GM21367 (cell line): ENCODE measurements around the gene ITGB1.

ENCODE experiments used
- ATAC-seq: cut with Tn5 transposase; IDR thresholded peaks from one replicate; pipeline ENCODE4 v1.9.1; 2021; ENCODE audit not compliant: unreplicated experiment

ITGB1 gene

GRCh38 chr10:32893434-32893833 is 64.6 kb downstream of the ITGB1 start:
- ATAC-seq = no peak

GRCh38 chr10:32891261-32891660 is 66.8 kb downstream of the ITGB1 start:
- ATAC-seq = no peak

GRCh38 chr10:32890444-32890843 is 67.6 kb downstream of the ITGB1 start:
- ATAC-seq = no peak

GRCh38 chr10:32889631-32890212 is 68.3 kb downstream of the ITGB1 start:
- no peak for ATAC-seq

- no peak for ATAC-seq
These were observed 69.7 kb downstream of the ITGB1 start for GRCh38 chr10:32888161-32888927.

GRCh38 chr10:32887481-32887880 is 70.5 kb downstream of the ITGB1 start:
- no peak for ATAC-seq

GRCh38 chr10:32882076-32882475 is 76.0 kb downstream of the ITGB1 start:
- no peak for ATAC-seq

- ATAC-seq = no peak
These were observed 79.4 kb downstream of the ITGB1 start for GRCh38 chr10:32878646-32879045.

GRCh38 chr10:32877915-32878314 is 80.1 kb downstream of the ITGB1 start:
- no peak for ATAC-seq

GRCh38 chr10:32865170-32865569 is 92.9 kb downstream of the ITGB1 start:
- no peak for ATAC-seq

GRCh38 chr10:32854435-32854834 is 103.6 kb downstream of the ITGB1 start:
- ATAC-seq = no peak

- ATAC-seq = no peak
These were observed 106.7 kb downstream of the ITGB1 start for GRCh38 chr10:32851301-32851700.
